OCI-LY7 (cell line): ENCODE measurements around the gene SH3YL1. TPM values are rescaled to one million over a fixed set of nuclear protein-coding genes. Genes with fewer than 3 reads are reported as not detected.

Source experiments
- BruUV-seq: library from RNA; stranded (reverse); fragments of 400-500 nt; replicated peaks from 2 replicates; lab custom pipeline; 2021; lab: Mats Ljungman, UMichigan
- CTCF ChIA-PET: fragments of 300-600 bp; sonication (Branson Sonifier 250); formaldehyde crosslinking; loops from one replicate; lab custom pipeline; 2022; ENCODE audit warnings: antibody characterized with exemption; ENCODE audit not compliant: unreplicated experiment; lab: Charles Lee
- POLR2A ChIA-PET: fragments of 300-600 bp; sonication (Branson Sonifier 250); formaldehyde crosslinking; loops from one replicate; lab custom pipeline; 2022; ENCODE audit warnings: antibody characterized with exemption; lab: Charles Lee
- DNase-seq: peaks from one replicate; pipeline ENCODE4 v3.0.0-alpha.2; 2015; ENCODE audit warnings: low spot score
- H2AFZ ChIP-seq: fragments of 200-600 bp; sonication (generic), shearing (Covaris generic); 2 replicates; pipeline ENCODE4 v1.6.1; 2014; ENCODE audit warnings: mild to moderate bottlenecking, antibody characterized with exemption, low read length, moderate library complexity
- H3K27ac ChIP-seq: fragments of 200-600 bp; sonication (generic); 2 replicates; pipeline ENCODE4 v1.5.1; 2014; ENCODE audit warnings: mixed run types, low read depth, mild to moderate bottlenecking, moderate library complexity, low read length, inconsistent platforms; ENCODE audit not compliant: poor library complexity, severe bottlenecking
- H3K36me3 ChIP-seq: fragments of 200-600 bp; sonication (generic); 2 replicates; pipeline ENCODE4 v1.6.1; 2014; ENCODE audit warnings: mild to moderate bottlenecking, antibody characterized with exemption, low read length, moderate library complexity, mixed read lengths; ENCODE audit not compliant: insufficient read depth
- H3K4me1 ChIP-seq: fragments of 200-600 bp; sonication (generic); 2 replicates; pipeline ENCODE4 v1.5.1; 2014; ENCODE audit warnings: mild to moderate bottlenecking, low read length; ENCODE audit not compliant: insufficient read depth, poor library complexity, severe bottlenecking
- H3K4me2 ChIP-seq: fragments of 200-600 bp; sonication (generic); 2 replicates; pipeline ENCODE4 v1.6.1; 2014; ENCODE audit warnings: mild to moderate bottlenecking, low read length
- H3K4me3 ChIP-seq: fragments of 200-600 bp; sonication (generic); 2 replicates; pipeline ENCODE4 v1.5.1; 2014; ENCODE audit warnings: mild to moderate bottlenecking, low read depth, low read length; ENCODE audit not compliant: poor library complexity, severe bottlenecking
- H3K79me2 ChIP-seq: fragments of 200-600 bp; sonication (generic); 2 replicates; pipeline ENCODE4 v1.6.1; 2016; ENCODE audit warnings: low read depth, mild to moderate bottlenecking, low read length, moderate library complexity, mixed read lengths; ENCODE audit not compliant: insufficient read depth
- H3K9me2 ChIP-seq: fragments of 200-600 bp; sonication (generic); 2 replicates; pipeline ENCODE4 v1.6.1; 2016; ENCODE audit warnings: mild to moderate bottlenecking, low read length, mixed read lengths; ENCODE audit not compliant: insufficient read depth
- H3K9me3 ChIP-seq: fragments of 200-600 bp; sonication (generic); 2 replicates; pipeline ENCODE4 v1.6.1; 2014; ENCODE audit warnings: mild to moderate bottlenecking, mixed run types, low read length, mixed read lengths
- H4K20me1 ChIP-seq: fragments of 200-600 bp; sonication (generic); 2 replicates; pipeline ENCODE4 v1.6.1; 2014; ENCODE audit warnings: mild to moderate bottlenecking, antibody characterized with exemption, low read length, moderate library complexity, mixed read lengths; ENCODE audit not compliant: insufficient read depth
- CTCF ChIP-seq: fragments of 200-600 bp; sonication (generic); conservative IDR thresholded peaks from 2 replicates; pipeline ENCODE4 v1.5.1; 2014; ENCODE audit warnings: mild to moderate bottlenecking, antibody characterized with exemption, low read length, moderate library complexity, mixed read lengths
- EZH2phosphoT487 ChIP-seq: fragments of 200-600 bp; sonication (generic); IDR thresholded peaks from 2 replicates; pipeline ENCODE4 v1.6.1; 2018; ENCODE audit warnings: low read depth, borderline replicate concordance, mild to moderate bottlenecking, mixed run types, antibody characterized with exemption, low read length, moderate library complexity, mixed read lengths
- intact Hi-C: fragments of 100-400 bp; cut with micrococcal nuclease; formaldehyde crosslinking; loops from one replicate; pipeline ENCODE4 v1.10.0; 2022; ENCODE audit not compliant: unreplicated experiment
- total RNA-seq, 2 experiments: library from RNA; depleted of rRNA in 1 of 2; stranded (reverse); fragments of >200 nt in 1 of 2; shearing (Covaris generic) in 1 of 2; gene quantifications; 2 replicates each; pipeline ENCODE4 v1.2.3, GENCODE V29; 2014 to 2022

The SH3YL1 gene
- total RNA-seq, 2 experiments from 2014 or later = 21.3 to 30.9 TPM

GRCh38 chr2:216068-216467 is 47.8 kb downstream of the SH3YL1 start:
- H4K20me1 ChIP-seq = no peaks in the 10 kb centered on the region
- ChIA-PET POLR2A (no interaction called here), CTCF (no interaction called here)
- no peak overlapping the region for H3K27ac ChIP-seq
- H3K4me3 ChIP-seq = no peak overlapping the region
- intact Hi-C loops = no loop called here
- TF ChIP-seq EZH2phosphoT487 (no peak), CTCF (no peak)
- no peaks in the 10 kb centered on the region for H3K36me3 ChIP-seq
- no TSS peak for BruUV-seq
- no peak overlapping the region for H2AFZ ChIP-seq
- no peak for DNase-seq
- H3K9me2 ChIP-seq = no peaks in the 10 kb centered on the region
- no peak overlapping the region for H3K4me2 ChIP-seq
- H3K9me3 ChIP-seq = no peaks in the 10 kb centered on the region
- no peaks in the 10 kb centered on the region for H3K4me1 ChIP-seq
- H3K79me2 ChIP-seq = no peaks in the 10 kb centered on the region

- H3K4me3 ChIP-seq = no peak overlapping the region
- H3K27ac ChIP-seq = no peak overlapping the region
- ChIA-PET POLR2A (no interaction called here), CTCF (no interaction called here)
- DNase-seq = no peak
- H3K9me2 ChIP-seq = no peaks in the 10 kb centered on the region
- no peaks in the 10 kb centered on the region for H3K79me2 ChIP-seq
- intact Hi-C loops = no loop called here
- no peaks in the 10 kb centered on the region for H3K36me3 ChIP-seq
- H4K20me1 ChIP-seq = no peaks in the 10 kb centered on the region
- H2AFZ ChIP-seq = no peak overlapping the region
- no peaks in the 10 kb centered on the region for H3K4me1 ChIP-seq
- H3K9me3 ChIP-seq = no peaks in the 10 kb centered on the region
- H3K4me2 ChIP-seq = no peak overlapping the region
- BruUV-seq = no TSS peak
- TF ChIP-seq CTCF = no peak
Measured at GRCh38 chr2:213932-214693, 49.7 kb downstream of the SH3YL1 start.

DNA sequence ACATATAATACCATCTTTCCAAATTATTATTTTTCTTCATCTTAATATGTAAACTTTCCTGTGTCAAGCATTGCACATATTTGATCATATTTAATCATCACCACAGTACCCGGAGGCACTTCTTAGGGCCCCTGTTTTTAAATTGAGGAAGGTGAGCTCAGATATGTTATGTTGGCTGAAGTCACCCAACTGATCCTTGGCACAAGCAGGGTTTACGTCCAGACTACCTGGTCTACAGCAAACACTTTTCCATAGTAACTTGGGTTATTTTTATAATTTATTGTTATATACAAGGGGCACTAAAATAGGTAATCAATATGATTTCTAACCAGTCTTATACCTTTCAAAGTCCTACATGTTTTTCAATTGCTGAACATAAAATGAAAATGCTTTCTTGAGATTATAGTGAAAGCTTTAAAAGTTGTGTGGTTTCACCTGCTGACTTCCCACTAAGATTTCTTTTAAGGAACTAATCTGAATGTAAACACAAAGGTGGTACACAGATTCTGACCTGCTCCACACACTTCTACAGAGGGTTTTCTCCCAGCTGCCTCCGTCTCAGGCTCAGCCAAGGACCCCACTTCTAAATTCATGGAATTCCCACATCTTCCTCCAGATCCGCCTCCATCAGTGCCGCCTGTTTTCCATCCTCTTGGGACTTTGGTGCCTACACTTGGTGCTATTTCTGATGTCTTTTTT is 52.2 kb downstream of the SH3YL1 start:
- intact Hi-C loops = no loop called here
- ChIA-PET POLR2A (interaction anchor here (0.6 kb wide), 1 partner anchor 74 kb away, joined by 3 read pairs; no protein-coding TSS in a partner anchor), CTCF (no interaction called here)
- no peak overlapping the region for H3K4me2 ChIP-seq
- no peak overlapping the region for H2AFZ ChIP-seq
- H3K79me2 ChIP-seq = no peaks in the 10 kb centered on the region
- no peaks in the 10 kb centered on the region for H3K36me3 ChIP-seq
- H3K4me3 ChIP-seq = no peak overlapping the region
- H3K4me1 ChIP-seq = no peaks in the 10 kb centered on the region
- no peak overlapping the region for H3K27ac ChIP-seq
- DNase-seq = no peak
- no peaks in the 10 kb centered on the region for H4K20me1 ChIP-seq
- H3K9me3 ChIP-seq = peaks cover 1% of the 10 kb centered on the region; the same call in 1 of the 2 replicates
- no TSS peak for BruUV-seq
- TF ChIP-seq CTCF = no peak
- H3K9me2 ChIP-seq = no peaks in the 10 kb centered on the region
